NT2/D1 (cell line): ENCODE results near the gene ANKLE2.

Source experiments
- DNase-seq: peaks from one replicate; pipeline ENCODE4 v3.0.0-alpha.2; 2011; ENCODE audit warnings: low read depth, low spot score
- H3K27me3 ChIP-seq: 2 replicates; pipeline ENCODE4 v1.6.0; 2011; ENCODE audit warnings: mild to moderate bottlenecking; ENCODE audit not compliant: insufficient read length, insufficient read depth
- H3K36me3 ChIP-seq: 2 replicates; pipeline ENCODE4 v1.6.1; 2011; ENCODE audit warnings: mild to moderate bottlenecking, low read length, mixed read lengths; ENCODE audit not compliant: insufficient read depth, insufficient read length
- H3K4me1 ChIP-seq: 2 replicates; pipeline ENCODE4 v1.5.1; 2011; ENCODE audit not compliant: insufficient read depth, insufficient read length
- H3K4me3 ChIP-seq: 2 replicates; pipeline ENCODE4 v1.5.1; 2011; ENCODE audit warnings: low read depth; ENCODE audit not compliant: insufficient read length
- H3K9ac ChIP-seq: 2 replicates; pipeline ENCODE4 v1.6.0; 2011; ENCODE audit warnings: low read depth; ENCODE audit not compliant: insufficient read length
- H3K9me3 ChIP-seq: 2 replicates; pipeline ENCODE4 v1.5.1; 2011; ENCODE audit warnings: mild to moderate bottlenecking, low read length; ENCODE audit not compliant: insufficient read depth
- SUZ12 ChIP-seq: IDR thresholded peaks from 2 replicates; pipeline ENCODE4 v1.6.1; 2011; ENCODE audit not compliant: insufficient read length, insufficient read depth; ENCODE audit errors: extremely low read depth
- YY1 ChIP-seq: IDR thresholded peaks from 2 replicates; pipeline ENCODE4 v1.6.1; 2011; ENCODE audit not compliant: insufficient read length, insufficient read depth
- ZNF274 ChIP-seq: IDR thresholded peaks from 2 replicates; pipeline ENCODE4 v1.6.1; 2011; ENCODE audit warnings: mild to moderate bottlenecking, low read depth, low read length

ANKLE2 gene

GRCh38 chr12:132775502-132776229 is 14.0 kb upstream of the ANKLE2 start:
- Histone ChIP-seq H3K27me3 (no peaks in the 10 kb centered on the region), H3K4me1 (no peaks in the 10 kb centered on the region), H3K9me3 (no peaks in the 10 kb centered on the region), H3K4me3 (no peak overlapping the region), H3K9ac (no peak overlapping the region), H3K36me3 (peaks cover 86% of the 10 kb centered on the region)
- DNase-seq = no peak
- TF ChIP-seq ZNF274 (no peak), SUZ12 (no peak), YY1 (no peak)

GRCh38 chr12:132774646-132775275 is 13.1 kb upstream of the ANKLE2 start:
- Histone ChIP-seq H3K27me3 (no peaks in the 10 kb centered on the region), H3K4me3 (no peak overlapping the region), H3K4me1 (no peaks in the 10 kb centered on the region), H3K36me3 (peaks cover 85% of the 10 kb centered on the region), H3K9ac (no peak overlapping the region), H3K9me3 (no peaks in the 10 kb centered on the region)
- TF ChIP-seq SUZ12 (no peak), ZNF274 (no peak), YY1 (no peak)
- DNase-seq = no peak

- no peaks in the 10 kb centered on the region for H3K4me1 ChIP-seq
- no peak for TF ChIP-seq YY1
- TF ChIP-seq ZNF274 = no peak
- TF ChIP-seq SUZ12 = no peak
Observed at GRCh38 chr12:132774159-132774558, 12.5 kb upstream of the ANKLE2 start.

GRCh38 chr12:132773077-132773955 is 11.7 kb upstream of the ANKLE2 start:
- H3K4me3 ChIP-seq = no peak overlapping the region
- no peaks in the 10 kb centered on the region for H3K27me3 ChIP-seq
- H3K9ac ChIP-seq = no peak overlapping the region
- H3K9me3 ChIP-seq = no peaks in the 10 kb centered on the region
- peaks cover 88% of the 10 kb centered on the region for H3K36me3 ChIP-seq
- no peak for TF ChIP-seq YY1
- TF ChIP-seq ZNF274 = no peak
- TF ChIP-seq SUZ12 = no peak
- peaks cover 2% of the 10 kb centered on the region for H3K4me1 ChIP-seq
- no peak for DNase-seq

More at GRCh38 chr12:132774159-132774558, 12.5 kb upstream of the ANKLE2 start:
- H3K9ac ChIP-seq = no peak overlapping the region
- DNase-seq = no peak
- no peaks in the 10 kb centered on the region for H3K27me3 ChIP-seq
- no peak overlapping the region for H3K4me3 ChIP-seq
- no peaks in the 10 kb centered on the region for H3K9me3 ChIP-seq
- H3K36me3 ChIP-seq = peaks cover 85% of the 10 kb centered on the region

- no peak for TF ChIP-seq ZNF274
- TF ChIP-seq SUZ12 = no peak
- no peak for TF ChIP-seq YY1
- Histone ChIP-seq H3K27me3 (no peaks in the 10 kb centered on the region), H3K9ac (no peak overlapping the region), H3K4me1 (peaks cover 2% of the 10 kb centered on the region), H3K9me3 (no peaks in the 10 kb centered on the region), H3K36me3 (peaks cover 87% of the 10 kb centered on the region), H3K4me3 (no peak overlapping the region)
- DNase-seq = no peak
Observed at GRCh38 chr12:132772606-132773005, 11.0 kb upstream of the ANKLE2 start.

- TF ChIP-seq ZNF274 = no peak
- TF ChIP-seq SUZ12 = no peak
- H3K27me3 ChIP-seq = no peaks in the 10 kb centered on the region
- no peaks in the 10 kb centered on the region for H3K9me3 ChIP-seq
- H3K9ac ChIP-seq = no peak overlapping the region
- peaks cover 5% of the 10 kb centered on the region for H3K4me1 ChIP-seq
- no peak overlapping the region for H3K4me3 ChIP-seq
- no peak for DNase-seq
- peaks cover 76% of the 10 kb centered on the region for H3K36me3 ChIP-seq
Observed at GRCh38 chr12:132771126-132771838, 9.7 kb upstream of the ANKLE2 start.
